GM06990 (cell line): ENCODE measurements around the gene BTK.

Experiments
- DNase-seq: peaks from one replicate; pipeline ENCODE4 v3.0.0-alpha.2; 2011; ENCODE audit not compliant: insufficient read length; ENCODE audit errors: extremely low read depth
- H3K27me3 ChIP-seq: replicated peaks from 2 replicates; pipeline ENCODE4 v1.6.0; 2011; ENCODE audit warnings: low read length; ENCODE audit not compliant: control insufficient read depth, insufficient read depth
- H3K36me3 ChIP-seq: 2 replicates; pipeline ENCODE4 v1.5.1; 2011; ENCODE audit warnings: low read length; ENCODE audit not compliant: control insufficient read depth, insufficient read depth
- H3K4me3 ChIP-seq: replicated peaks from 2 replicates; pipeline ENCODE4 v1.5.1; 2011; ENCODE audit warnings: low read depth, mild to moderate bottlenecking, control low read depth, low read length
- TF ChIP-seq, protein P1 (sequence below): IDR thresholded peaks from 2 replicates; pipeline ENCODE4 v1.5.1; 2011; ENCODE audit warnings: low read length, control low read depth, mild to moderate bottlenecking, inconsistent platforms; ENCODE audit not compliant: insufficient read depth, poor library complexity, severe bottlenecking

BTK gene

DNA sequence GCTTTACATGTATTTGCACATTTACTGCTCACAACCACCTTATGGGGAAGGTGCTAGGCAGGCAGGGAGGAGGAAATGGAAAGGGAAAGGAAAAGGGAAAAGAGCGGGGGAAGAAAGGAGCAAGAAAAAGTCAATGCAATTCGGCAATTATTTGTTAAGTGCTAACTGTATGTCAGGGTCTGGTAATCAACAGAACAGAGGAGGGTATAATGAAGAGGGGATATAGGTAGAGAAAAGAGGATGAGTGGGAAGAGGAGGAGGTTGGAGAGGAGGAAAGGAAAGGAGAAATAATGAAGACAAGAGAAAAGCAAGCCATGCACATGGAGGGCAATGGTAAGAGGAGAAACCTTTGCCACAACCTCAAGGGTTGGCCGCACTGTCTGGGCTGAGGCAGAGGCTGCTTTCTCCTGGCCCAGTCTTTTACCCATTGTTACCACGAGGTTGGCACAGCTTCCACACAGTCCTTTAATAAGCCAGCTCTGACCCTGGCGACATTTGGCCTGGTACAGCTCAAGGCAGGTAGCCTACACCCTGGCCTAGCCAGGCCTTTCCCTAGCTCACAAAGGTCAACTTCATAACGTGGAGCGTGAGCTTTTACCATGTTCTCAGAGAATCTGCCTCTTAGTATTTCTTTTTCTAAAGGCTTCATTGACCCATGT is 836 bp downstream of the BTK start:
- no peak for DNase-seq
- TF ChIP-seq, protein P1, sequence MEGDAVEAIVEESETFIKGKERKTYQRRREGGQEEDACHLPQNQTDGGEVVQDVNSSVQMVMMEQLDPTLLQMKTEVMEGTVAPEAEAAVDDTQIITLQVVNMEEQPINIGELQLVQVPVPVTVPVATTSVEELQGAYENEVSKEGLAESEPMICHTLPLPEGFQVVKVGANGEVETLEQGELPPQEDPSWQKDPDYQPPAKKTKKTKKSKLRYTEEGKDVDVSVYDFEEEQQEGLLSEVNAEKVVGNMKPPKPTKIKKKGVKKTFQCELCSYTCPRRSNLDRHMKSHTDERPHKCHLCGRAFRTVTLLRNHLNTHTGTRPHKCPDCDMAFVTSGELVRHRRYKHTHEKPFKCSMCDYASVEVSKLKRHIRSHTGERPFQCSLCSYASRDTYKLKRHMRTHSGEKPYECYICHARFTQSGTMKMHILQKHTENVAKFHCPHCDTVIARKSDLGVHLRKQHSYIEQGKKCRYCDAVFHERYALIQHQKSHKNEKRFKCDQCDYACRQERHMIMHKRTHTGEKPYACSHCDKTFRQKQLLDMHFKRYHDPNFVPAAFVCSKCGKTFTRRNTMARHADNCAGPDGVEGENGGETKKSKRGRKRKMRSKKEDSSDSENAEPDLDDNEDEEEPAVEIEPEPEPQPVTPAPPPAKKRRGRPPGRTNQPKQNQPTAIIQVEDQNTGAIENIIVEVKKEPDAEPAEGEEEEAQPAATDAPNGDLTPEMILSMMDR: no peak
- no peaks in the 10 kb centered on the region for H3K36me3 ChIP-seq
- H3K4me3 ChIP-seq: peak overlapping the region; percentile 70
- no peaks in the 10 kb centered on the region for H3K27me3 ChIP-seq

DNA sequence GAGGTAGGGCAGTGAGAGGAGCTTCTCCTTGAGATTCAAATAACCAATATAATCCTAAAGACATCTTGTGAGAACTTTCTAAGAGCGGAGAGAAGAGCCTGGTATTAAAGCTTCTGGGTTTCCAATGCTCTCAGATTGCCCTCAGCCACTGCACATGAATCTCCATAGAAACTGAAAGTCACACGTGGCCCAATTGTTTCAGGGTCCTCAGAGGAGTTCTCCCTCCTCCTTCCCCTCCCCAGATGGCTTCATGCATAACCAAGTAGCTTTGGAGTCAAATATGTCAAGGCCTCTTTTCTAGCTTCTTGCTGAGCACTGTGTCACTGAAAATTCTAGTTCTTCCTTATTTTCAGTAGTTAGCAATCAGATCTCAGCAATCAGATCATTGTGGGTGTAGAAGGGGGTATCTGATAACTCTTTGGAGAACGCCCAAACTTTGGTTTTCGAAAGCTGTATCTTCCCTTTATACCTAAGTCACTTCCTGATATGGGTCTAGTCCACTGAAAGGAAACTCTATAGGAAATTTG is 2.2 kb downstream of the BTK start:
- Histone ChIP-seq H3K4me3 (peak overlapping the region; percentile 70), H3K36me3 (no peaks in the 10 kb centered on the region), H3K27me3 (no peaks in the 10 kb centered on the region)
- peak; percentile 48 for DNase-seq
- TF ChIP-seq, protein P1: no peak

DNA sequence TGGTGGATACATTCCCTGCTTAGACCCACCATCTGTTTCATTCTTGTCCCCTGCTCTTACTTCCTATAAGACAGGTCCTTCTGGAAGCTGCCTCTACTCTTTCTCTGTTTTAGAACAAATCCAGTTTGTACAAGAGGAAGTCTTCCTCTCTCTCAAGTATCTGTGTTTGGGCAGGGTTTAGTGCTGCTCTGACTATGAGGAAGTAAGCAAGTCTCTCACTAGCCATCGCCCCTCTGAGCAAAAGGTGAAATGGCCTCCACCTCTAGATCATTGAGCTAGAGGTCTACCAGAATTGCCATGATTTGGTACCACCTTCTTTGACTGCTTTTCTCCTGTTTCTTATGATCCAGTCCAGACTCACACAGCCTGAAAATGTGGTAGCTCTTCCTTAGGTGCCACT is 8.4 kb downstream of the BTK start:
- no peak for DNase-seq
- H3K4me3 ChIP-seq: no peak overlapping the region
- H3K36me3 ChIP-seq: no peaks in the 10 kb centered on the region
- no peaks in the 10 kb centered on the region for H3K27me3 ChIP-seq
- TF ChIP-seq, protein P1: no peak

DNA sequence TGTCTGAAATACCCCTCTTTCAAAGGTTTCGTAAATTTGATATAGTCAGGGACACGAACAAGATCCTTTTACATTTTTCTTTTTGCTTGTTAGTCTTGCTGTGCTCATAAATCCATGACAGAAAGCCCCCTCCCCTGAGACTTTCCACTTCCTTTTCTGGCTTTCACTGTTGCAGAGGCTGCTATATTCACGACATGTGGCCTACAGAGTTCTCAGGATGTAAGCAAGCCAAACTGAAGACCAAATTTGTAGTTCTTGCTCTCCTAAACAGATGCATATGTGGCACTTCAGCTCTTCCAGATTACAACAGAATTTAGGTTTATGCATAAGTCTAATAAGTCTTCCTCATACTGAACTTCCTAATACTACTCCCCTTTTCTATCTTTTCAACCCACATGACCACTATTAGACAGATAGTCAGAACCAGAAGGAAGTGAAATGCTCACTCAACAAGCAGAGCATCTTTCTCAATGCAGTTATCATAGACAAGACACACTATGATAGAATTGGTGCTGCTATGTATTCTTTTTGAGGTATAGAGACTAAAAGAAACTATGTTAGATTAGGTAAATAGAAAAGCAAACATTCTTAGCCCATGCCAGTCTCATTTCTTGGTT is 15.0 kb downstream of the BTK start:
- no peaks in the 10 kb centered on the region; the same call in 1 of the 2 replicates for H3K36me3 ChIP-seq
- H3K27me3 ChIP-seq: no peaks in the 10 kb centered on the region
- peak; percentile 22 for DNase-seq
- H3K4me3 ChIP-seq: no peak overlapping the region
- TF ChIP-seq, protein P1: no peak

GRCh38 chrX:101369687-101370086 is 16.3 kb downstream of the BTK start:
- H3K4me3 ChIP-seq: no peak overlapping the region
- no peaks in the 10 kb centered on the region; the same call in 1 of the 2 replicates for H3K36me3 ChIP-seq
- DNase-seq: no peak
- TF ChIP-seq, protein P1: no peak
- no peaks in the 10 kb centered on the region for H3K27me3 ChIP-seq
